ENCODE measurements around the gene SLC22A31. TPM values are rescaled to one million over a fixed set of nuclear protein-coding genes. Genes with fewer than 3 reads are reported as not detected.
"Not testable (repeated sequence)": the region's sequence is repeated elsewhere in the genome, so short reads cannot be mapped to it uniquely, and the experiment has no call there.

Gene SLC22A31
- 0.87 TPM in 1 of 2 replicates, not detected in the other for total RNA-seq (ENCODE audit: low replicate concordance)

- peak within 1 kb of the TSS; percentile 80 for H3K4me3 Mint-ChIP-seq
- H3K9me3 ChIP-seq (ENCODE audit: low read depth): no peaks in the 10 kb centered on the region
- no peak within 1 kb of the TSS for H3K9ac ChIP-seq
- peaks cover 19% of the 10 kb centered on the region for H4K20me1 ChIP-seq (ENCODE audit: low read depth)
- peaks cover 36% of the 10 kb centered on the region for H3K27me3 Mint-ChIP-seq (ENCODE audit: insufficient read depth, low read depth)
- H3K4me2 ChIP-seq: peak within 1 kb of the TSS; percentile 83
- no peak within 1 kb of the TSS for H3K27ac ChIP-seq
- no peak within 1 kb of the TSS for H3K27ac Mint-ChIP-seq
- peak; percentile 27 for DNase-seq (ENCODE audit: low spot score)
- no peaks in the 10 kb centered on the region for H3K36me3 Mint-ChIP-seq
- peaks cover 17% of the 10 kb centered on the region for H3F3A ChIP-seq (ENCODE audit: low read depth)
- peaks cover 10% of the 10 kb centered on the region for H3K4me1 ChIP-seq
- peaks cover 9% of the 10 kb centered on the region for H3K9me3 Mint-ChIP-seq
- H3K79me2 ChIP-seq (ENCODE audit: low read depth): no peaks in the 10 kb centered on the region
- TF ChIP-seq EZH2 (IDR thresholded peaks at IDR 0.05) (peak; percentile 58), EZH2phosphoT487 (IDR thresholded peaks at IDR 0.05) (no peak)
- H3K4me3 ChIP-seq: peak within 1 kb of the TSS; percentile 51
- peaks cover 85% of the 10 kb centered on the region for H3K27me3 ChIP-seq
- H3K4me1 Mint-ChIP-seq: peaks cover 10% of the 10 kb centered on the region
- no peaks in the 10 kb centered on the region for H3K36me3 ChIP-seq
- peak within 1 kb of the TSS; percentile 42 for H2AFZ ChIP-seq (replicated peaks)
Observed at GRCh38 chr16:89200124-89200849, at the start of gene SLC22A31. TSS of gene SLC22A31 (minus strand) at chr16:89200537. CDS start at chr16:89200501, 36 bp downstream.

- no peak for DNase-seq (ENCODE audit: low spot score)
Observed at GRCh38 chr16:89248196-89248982, 48.1 kb upstream of the SLC22A31 start.

GRCh38 chr16:89247734-89248075 lies 47.4 kb upstream of the SLC22A31 start:
- not testable (repeated sequence) for H3K36me3 ChIP-seq; H3K4me1 Mint-ChIP-seq; H3K79me2 ChIP-seq (ENCODE audit: low read depth); H3K27me3 Mint-ChIP-seq (ENCODE audit: insufficient read depth, low read depth); H3K27ac Mint-ChIP-seq; H3K27ac ChIP-seq; H3K9me3 ChIP-seq (ENCODE audit: low read depth); H3K9ac ChIP-seq; H4K20me1 ChIP-seq (ENCODE audit: low read depth); H3K4me1 ChIP-seq; H3K36me3 Mint-ChIP-seq; H3K9me3 Mint-ChIP-seq; DNase-seq (ENCODE audit: low spot score)
- peaks cover 40% of the 10 kb centered on the region for H3K27me3 ChIP-seq
- peak overlapping the region; percentile 85 for H3K4me3 Mint-ChIP-seq
- peak overlapping the region; percentile 64 for H3K4me3 ChIP-seq
- H3K4me2 ChIP-seq: peak overlapping the region; percentile 81
- peaks cover 14% of the 10 kb centered on the region for H3F3A ChIP-seq (ENCODE audit: low read depth)
- peak overlapping the region; percentile 82 for H2AFZ ChIP-seq (replicated peaks)

More at GRCh38 chr16:89248196-89248982, 48.1 kb upstream of the SLC22A31 start:
- Histone ChIP-seq H3K9ac (no peak overlapping the region), H3K4me2 (peak overlapping the region; percentile 81), H3K27ac (no peak overlapping the region), H2AFZ (replicated peaks) (peak overlapping the region; percentile 82), H3K79me2 (ENCODE audit: low read depth) (no peaks in the 10 kb centered on the region), H3K4me1 (no peaks in the 10 kb centered on the region), H3F3A (ENCODE audit: low read depth) (peaks cover 14% of the 10 kb centered on the region), H4K20me1 (ENCODE audit: low read depth) (no peaks in the 10 kb centered on the region), H3K9me3 (ENCODE audit: low read depth) (no peaks in the 10 kb centered on the region), H3K4me3 (peak overlapping the region; percentile 64), H3K36me3 (no peaks in the 10 kb centered on the region), H3K27me3 (peaks cover 40% of the 10 kb centered on the region)
- Mint-ChIP-seq H3K9me3 (peaks cover 8% of the 10 kb centered on the region), H3K4me1 (peaks cover 6% of the 10 kb centered on the region), H3K27me3 (ENCODE audit: insufficient read depth, low read depth) (peaks cover 6% of the 10 kb centered on the region), H3K27ac (no peak overlapping the region), H3K4me3 (peak overlapping the region; percentile 85), H3K36me3 (peaks cover 10% of the 10 kb centered on the region)
- TF ChIP-seq EZH2 (IDR thresholded peaks at IDR 0.05) (no peak), CTCF (IDR thresholded peaks at IDR 0.05) (no peak), EZH2phosphoT487 (IDR thresholded peaks at IDR 0.05) (no peak)

- peak overlapping the region; percentile 85 for H3K4me3 Mint-ChIP-seq
- no peaks in the 10 kb centered on the region for H3K36me3 ChIP-seq
- H3K27me3 Mint-ChIP-seq (ENCODE audit: insufficient read depth, low read depth): peaks cover 6% of the 10 kb centered on the region
- no peaks in the 10 kb centered on the region for H3K79me2 ChIP-seq (ENCODE audit: low read depth)
- H3K27me3 ChIP-seq: peaks cover 40% of the 10 kb centered on the region
- no peaks in the 10 kb centered on the region for H3K4me1 ChIP-seq
- TF ChIP-seq EZH2phosphoT487 (IDR thresholded peaks at IDR 0.05) (no peak), CTCF (IDR thresholded peaks at IDR 0.05) (no peak), EZH2 (IDR thresholded peaks at IDR 0.05) (no peak)
- H3K4me1 Mint-ChIP-seq: peaks cover 6% of the 10 kb centered on the region
- H3K9ac ChIP-seq: no peak overlapping the region
- H4K20me1 ChIP-seq (ENCODE audit: low read depth): no peaks in the 10 kb centered on the region
- H3K9me3 ChIP-seq (ENCODE audit: low read depth): no peaks in the 10 kb centered on the region
- H3K4me2 ChIP-seq: peak overlapping the region; percentile 96
- H3F3A ChIP-seq (ENCODE audit: low read depth): peaks cover 14% of the 10 kb centered on the region
- H3K27ac ChIP-seq: no peak overlapping the region
- H3K4me3 ChIP-seq: peak overlapping the region; percentile 64
- peaks cover 10% of the 10 kb centered on the region for H3K36me3 Mint-ChIP-seq
- H3K27ac Mint-ChIP-seq: no peak overlapping the region
- DNase-seq (ENCODE audit: low spot score): peak; percentile 95
- no peak overlapping the region for H2AFZ ChIP-seq (replicated peaks)
- H3K9me3 Mint-ChIP-seq: peaks cover 8% of the 10 kb centered on the region
Observed at GRCh38 chr16:89246903-89247733, 46.8 kb upstream of the SLC22A31 start.
